Endothelial cell (in vitro differentiated cells): ENCODE data around the gene RUSF1. TPM values are rescaled to one million over a fixed set of nuclear protein-coding genes. Genes with fewer than 3 reads are reported as not detected.
A peak's percentile ranks its signal among the peaks of the same experiment; 100 is the strongest.

Source experiments
- DNase-seq: peaks from one replicate; pipeline ENCODE4 v3.0.0; 2021; ENCODE audit warnings: low spot score
- H3K27ac Mint-ChIP-seq: one replicate; pipeline ENCODE4 v1.8.0; 2021; ENCODE audit warnings: mixed read lengths, inconsistent platforms; ENCODE audit not compliant: unreplicated experiment
- H3K27me3 Mint-ChIP-seq: one replicate; pipeline ENCODE4 v1.8.0; 2021; ENCODE audit warnings: mild to moderate bottlenecking, moderate library complexity, mixed read lengths, inconsistent platforms; ENCODE audit not compliant: unreplicated experiment
- H3K36me3 Mint-ChIP-seq: one replicate; pipeline ENCODE4 v1.8.0; 2021; ENCODE audit warnings: mild to moderate bottlenecking, low read depth, mixed read lengths, inconsistent platforms; ENCODE audit not compliant: unreplicated experiment
- H3K4me1 Mint-ChIP-seq: one replicate; pipeline ENCODE4 v1.8.0; 2021; ENCODE audit warnings: mild to moderate bottlenecking, mixed read lengths, inconsistent platforms; ENCODE audit not compliant: unreplicated experiment
- H3K4me3 Mint-ChIP-seq: one replicate; pipeline ENCODE4 v1.8.0; 2021; ENCODE audit warnings: mild to moderate bottlenecking, mixed read lengths, inconsistent platforms; ENCODE audit not compliant: unreplicated experiment
- H3K9me3 Mint-ChIP-seq: one replicate; pipeline ENCODE4 v1.8.0; 2021; ENCODE audit warnings: mixed read lengths, inconsistent platforms; ENCODE audit not compliant: unreplicated experiment
- CTCF ChIP-seq: fragments of 200-600 bp; sonication (generic); IDR thresholded peaks from one replicate; pipeline ENCODE4 v1.5.0; 2021; ENCODE audit warnings: antibody characterized with exemption; ENCODE audit not compliant: unreplicated experiment
- total RNA-seq: library from RNA; stranded (reverse); fragmentation: NEBNext Ultra II Directional; extraction: Animal tissue kit (Norgen Biotek cat#: 25700); gene quantifications from one replicate; pipeline ENCODE4 v1.2.1, GENCODE V29; 2021; ENCODE audit not compliant: unreplicated experiment

The RUSF1 gene
- total RNA-seq, 1 donor from 2014 or later: 54.2 TPM

- Mint-ChIP-seq H3K27ac (no peak overlapping the region), H3K27me3 (no peaks in the 10 kb centered on the region), H3K36me3 (peaks cover 19% of the 10 kb centered on the region)
Measured at GRCh38 chr16:31501226-31501965, 6.8 kb downstream of the RUSF1 start.

DNA sequence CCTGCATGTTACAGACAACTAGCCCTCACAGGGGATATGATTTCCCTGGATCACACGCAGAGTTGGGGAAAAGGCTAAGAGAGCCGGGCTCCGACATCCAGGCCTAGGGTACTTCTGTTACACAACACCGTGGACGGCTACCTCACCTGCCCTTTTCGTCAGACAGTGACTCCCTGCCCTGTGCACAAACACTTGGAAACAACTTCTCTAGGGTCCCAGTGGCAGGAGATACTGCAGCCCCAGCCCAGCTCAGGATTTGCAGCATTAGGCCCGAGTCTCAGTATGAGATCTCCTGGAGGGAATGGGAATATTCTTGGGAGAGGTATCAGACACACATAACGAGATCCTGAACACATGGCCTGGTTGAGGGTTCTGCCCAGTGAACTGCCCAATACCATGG is 8.3 kb downstream of the RUSF1 start:
- H3K27me3 Mint-ChIP-seq: no peaks in the 10 kb centered on the region
- no peaks in the 10 kb centered on the region for H3K9me3 Mint-ChIP-seq

More at GRCh38 chr16:31501226-31501965, 6.8 kb downstream of the RUSF1 start:
- no peak for DNase-seq
- no peak for TF ChIP-seq CTCF
- no peaks in the 10 kb centered on the region for H3K9me3 Mint-ChIP-seq
- no peak overlapping the region for H3K4me3 Mint-ChIP-seq
- peaks cover 22% of the 10 kb centered on the region for H3K4me1 Mint-ChIP-seq

GRCh38 chr16:31498493-31498892 is 9.7 kb downstream of the RUSF1 start:
- TF ChIP-seq CTCF: no peak
- no peaks in the 10 kb centered on the region for H3K9me3 Mint-ChIP-seq
- H3K4me3 Mint-ChIP-seq: peak overlapping the region; percentile 22
- H3K27me3 Mint-ChIP-seq: peaks cover 1% of the 10 kb centered on the region
- peaks cover 7% of the 10 kb centered on the region for H3K4me1 Mint-ChIP-seq
- peaks cover 29% of the 10 kb centered on the region for H3K36me3 Mint-ChIP-seq
- no peak for DNase-seq
- no peak overlapping the region for H3K27ac Mint-ChIP-seq

More for the DNA sequence above, 8.3 kb downstream of the RUSF1 start:
- Mint-ChIP-seq H3K36me3 (peaks cover 24% of the 10 kb centered on the region), H3K4me3 (no peak overlapping the region), H3K4me1 (peaks cover 15% of the 10 kb centered on the region), H3K27ac (no peak overlapping the region)
- no peak for DNase-seq
- no peak for TF ChIP-seq CTCF

- no peak for TF ChIP-seq CTCF
- no peak overlapping the region for H3K27ac Mint-ChIP-seq
- no peak for DNase-seq
- peaks cover 7% of the 10 kb centered on the region for H3K4me1 Mint-ChIP-seq
- H3K9me3 Mint-ChIP-seq: no peaks in the 10 kb centered on the region
- H3K4me3 Mint-ChIP-seq: no peak overlapping the region
- H3K27me3 Mint-ChIP-seq: peaks cover 6% of the 10 kb centered on the region
- peaks cover 41% of the 10 kb centered on the region for H3K36me3 Mint-ChIP-seq
Measured at GRCh38 chr16:31496670-31497069, 11.5 kb downstream of the RUSF1 start.

GRCh38 chr16:31493506-31494125 is 14.6 kb downstream of the RUSF1 start:
- Mint-ChIP-seq H3K9me3 (no peaks in the 10 kb centered on the region), H3K4me3 (no peak overlapping the region), H3K36me3 (peaks cover 48% of the 10 kb centered on the region), H3K4me1 (peaks cover 7% of the 10 kb centered on the region), H3K27me3 (peaks cover 17% of the 10 kb centered on the region), H3K27ac (peak overlapping the region; percentile 1)
- DNase-seq: no peak
- TF ChIP-seq CTCF: no peak
